M059J (cell line): ENCODE measurements around the gene IGSF9B. TPM values are rescaled to one million over a fixed set of nuclear protein-coding genes. Genes with fewer than 3 reads are reported as not detected.
"Not testable (repeated sequence)": the region's sequence is repeated elsewhere in the genome, so short reads cannot be mapped to it uniquely, and the experiment has no call there.

Source experiments
- DNase-seq: peaks from one replicate; pipeline ENCODE4 v3.0.0-alpha.2; 2012; ENCODE audit warnings: low read depth
- total RNA-seq: library from RNA; depleted of rRNA; stranded (reverse); fragments of >200 nt; shearing (Covaris generic); gene quantifications from 2 replicates; pipeline ENCODE4 v1.2.3, GENCODE V29; 2014; rRNA removed

The IGSF9B gene
- total RNA-seq = 0.02 TPM in 1 of 2 replicates, not detected in the other

GRCh38 chr11:133956650-133957633 is at the start of gene IGSF9B:
Gene IGSF9B, minus strand, starts transcription at chr11:133956968. Its CDS starts 214 bp downstream, at chr11:133956754.
- DNase-seq = peak; percentile 71

GRCh38 chr11:134004496-134005172 is 47.9 kb upstream of the IGSF9B start:
- no peak for DNase-seq

- no peak for DNase-seq
Measured at GRCh38 chr11:134003792-134004495, 47.2 kb upstream of the IGSF9B start.

- not testable (repeated sequence) for DNase-seq
Measured at GRCh38 chr11:134002819-134003218, 46.1 kb upstream of the IGSF9B start.

- DNase-seq = not testable (repeated sequence)
Measured at GRCh38 chr11:134002338-134002737, 45.6 kb upstream of the IGSF9B start.

GRCh38 chr11:134001596-134001995 is 44.8 kb upstream of the IGSF9B start:
- no peak for DNase-seq

- DNase-seq = no peak
Measured at GRCh38 chr11:134001088-134001487, 44.3 kb upstream of the IGSF9B start.

- no peak for DNase-seq
Measured at GRCh38 chr11:133999355-133999754, 42.6 kb upstream of the IGSF9B start.

- DNase-seq = no peak
Measured at GRCh38 chr11:133997554-133997953, 40.8 kb upstream of the IGSF9B start.

GRCh38 chr11:133996671-133997070 is 39.9 kb upstream of the IGSF9B start:
- no peak for DNase-seq

- DNase-seq = no peak
Measured at GRCh38 chr11:133995066-133995465, 38.3 kb upstream of the IGSF9B start.

- no peak for DNase-seq
Measured at GRCh38 chr11:133993921-133994320, 37.2 kb upstream of the IGSF9B start.

- DNase-seq = no peak
Measured at GRCh38 chr11:133993107-133993506, 36.3 kb upstream of the IGSF9B start.

GRCh38 chr11:133992121-133992520 is 35.4 kb upstream of the IGSF9B start:
- no peak for DNase-seq

GRCh38 chr11:133991101-133991500 is 34.3 kb upstream of the IGSF9B start:
- DNase-seq = no peak

- no peak for DNase-seq
Measured at GRCh38 chr11:133990501-133990900, 33.7 kb upstream of the IGSF9B start.

GRCh38 chr11:133988686-133989410 is 32.1 kb upstream of the IGSF9B start:
- no peak for DNase-seq

- no peak for DNase-seq
Measured at GRCh38 chr11:133987171-133987570, 30.4 kb upstream of the IGSF9B start.

GRCh38 chr11:133985981-133986944 is 29.5 kb upstream of the IGSF9B start:
- DNase-seq = no peak

- DNase-seq = no peak
Measured at GRCh38 chr11:133984828-133985227, 28.1 kb upstream of the IGSF9B start.
